GM18873 (cell line): ENCODE data around the gene TERC.
"Not testable (repeated sequence)": the region's sequence is repeated elsewhere in the genome, so short reads cannot be mapped to it uniquely, and the experiment has no call there.

Experiments
- ATAC-seq: cut with Tn5 transposase; IDR thresholded peaks from one replicate; pipeline ENCODE4 v1.9.1; 2021; ENCODE audit warnings: mild to moderate bottlenecking, moderate library complexity, moderate number of reproducible peaks; ENCODE audit not compliant: unreplicated experiment, low FRiP score

Gene TERC

GRCh38 chr3:169772305-169772896, 7.5 kb upstream of the TERC start:
- peak; percentile 5 for ATAC-seq

- ATAC-seq, result no peak
Observed at GRCh38 chr3:169771497-169772304, 6.8 kb upstream of the TERC start.

- ATAC-seq, result no peak
Observed at GRCh38 chr3:169769287-169770181, 4.7 kb upstream of the TERC start, which contains the start of gene ACTRT3. Gene ACTRT3 (minus strand): TSS chr3:169769561. CDS start chr3:169769520, 41 bp downstream.

- ATAC-seq, result peak; percentile 32
Observed at GRCh38 chr3:169764312-169764881, 463 bp downstream of the TERC start.

GRCh38 chr3:169760479-169760878, 4.4 kb downstream of the TERC start:
- no peak for ATAC-seq

- no peak for ATAC-seq
Observed at GRCh38 chr3:169759256-169759655, 5.6 kb downstream of the TERC start.

GRCh38 chr3:169758359-169758994, 6.4 kb downstream of the TERC start:
- no peak for ATAC-seq

GRCh38 chr3:169755488-169755887, 9.4 kb downstream of the TERC start:
- ATAC-seq, result no peak

- no peak for ATAC-seq
Observed at GRCh38 chr3:169754711-169755110, 10.1 kb downstream of the TERC start.

- no peak for ATAC-seq
Observed at GRCh38 chr3:169751875-169752274, 13.0 kb downstream of the TERC start.

GRCh38 chr3:169750665-169751064, 14.2 kb downstream of the TERC start:
- no peak for ATAC-seq

GRCh38 chr3:169748670-169749069, 16.2 kb downstream of the TERC start:
- ATAC-seq, result no peak

- no peak for ATAC-seq
Observed at GRCh38 chr3:169746924-169747323, 17.9 kb downstream of the TERC start.

GRCh38 chr3:169744366-169745054, 20.4 kb downstream of the TERC start:
- ATAC-seq, result no peak

GRCh38 chr3:169739067-169739466, 25.8 kb downstream of the TERC start:
- ATAC-seq, result no peak

GRCh38 chr3:169731857-169732256, 33.0 kb downstream of the TERC start:
- ATAC-seq, result not testable (repeated sequence)

- ATAC-seq, result no peak
Observed at GRCh38 chr3:169722724-169723123, 42.1 kb downstream of the TERC start.

GRCh38 chr3:169718415-169718814, 46.4 kb downstream of the TERC start:
- ATAC-seq, result not testable (repeated sequence)
